PC-9 (cell line): ENCODE data around the gene ANTXR2. TPM values are rescaled to one million over a fixed set of nuclear protein-coding genes. Genes with fewer than 3 reads are reported as not detected.

ENCODE experiments used
- BruUV-seq: library from RNA; stranded (reverse); fragments of 400-500 nt; replicated peaks from 2 replicates; lab custom pipeline; 2021; lab: Mats Ljungman, UMichigan
- CTCF ChIA-PET: fragments of 300-600 bp; sonication (Branson Sonifier 250); formaldehyde crosslinking; loops from one replicate; lab custom pipeline; 2022; ENCODE audit warnings: antibody characterized with exemption; lab: Charles Lee
- POLR2A ChIA-PET: fragments of 300-600 bp; sonication (Branson Sonifier 250); formaldehyde crosslinking; loops from one replicate; lab custom pipeline; 2022; ENCODE audit warnings: antibody characterized with exemption; ENCODE audit not compliant: unreplicated experiment; lab: Charles Lee
- DNase-seq, 2 experiments: peaks; one replicate each; pipeline versions ENCODE4 v3.0.0 to v3.0.0-alpha.2; 2015 to 2022; ENCODE audit warnings: mixed read lengths in 1 of 2
- H2AFZ ChIP-seq: fragments of 200-600 bp; sonication (generic); 2 replicates; pipeline ENCODE4 v1.8.1; 2017; ENCODE audit warnings: antibody characterized with exemption
- H3F3A ChIP-seq: fragments of 200-600 bp; sonication (generic); 2 replicates; pipeline ENCODE4 v1.8.1; 2017; ENCODE audit warnings: antibody characterized with exemption, mild to moderate bottlenecking, low read depth; ENCODE audit not compliant: insufficient read depth
- H3K27ac ChIP-seq: fragments of 200-600 bp; sonication (generic); 2 replicates; pipeline ENCODE4 v1.6.1; 2016; ENCODE audit warnings: mixed run types
- H3K27me3 ChIP-seq: fragments of 200-600 bp; sonication (generic); 2 replicates; pipeline ENCODE4 v1.6.1; 2016; ENCODE audit warnings: low read depth, mixed run types; ENCODE audit not compliant: insufficient read depth
- H3K36me3 ChIP-seq: fragments of 200-600 bp; sonication (generic); 2 replicates; pipeline ENCODE4 v1.6.1; 2016; ENCODE audit warnings: low read depth, mixed run types
- H3K4me1 ChIP-seq: fragments of 200-600 bp; sonication (generic); replicated peaks from 2 replicates; pipeline ENCODE4 v1.6.1; 2016; ENCODE audit warnings: mixed run types; ENCODE audit not compliant: insufficient read depth
- H3K4me2 ChIP-seq: fragments of 200-600 bp; sonication (generic); 2 replicates; pipeline ENCODE4 v1.6.1; 2017; ENCODE audit warnings: mixed run types
- H3K4me3 ChIP-seq: fragments of 200-600 bp; sonication (generic); 2 replicates; pipeline ENCODE4 v1.6.1; 2016; ENCODE audit warnings: mixed run types
- H3K79me2 ChIP-seq: fragments of 200-600 bp; sonication (generic); 2 replicates; pipeline ENCODE4 v1.6.1; 2017; ENCODE audit warnings: low read depth, mixed run types
- H3K9me2 ChIP-seq: fragments of 200-600 bp; sonication (generic); 2 replicates; pipeline ENCODE4 v1.8.1; 2017; ENCODE audit warnings: mild to moderate bottlenecking; ENCODE audit not compliant: insufficient read depth
- H3K9me3 ChIP-seq: fragments of 200-600 bp; sonication (generic); 2 replicates; pipeline ENCODE4 v1.8.1; 2016; ENCODE audit warnings: low read depth; ENCODE audit not compliant: insufficient read depth
- H4K20me1 ChIP-seq: fragments of 200-600 bp; sonication (generic); 2 replicates; pipeline ENCODE4 v1.8.1; 2017; ENCODE audit not compliant: insufficient read depth
- EZH2 ChIP-seq: fragments of 200-600 bp; sonication (generic); IDR thresholded peaks from 2 replicates; pipeline ENCODE4 v1.8.0; 2017; ENCODE audit warnings: antibody characterized with exemption, low read depth
- intact Hi-C: fragments of 100-400 bp; cut with micrococcal nuclease; formaldehyde crosslinking; loops from one replicate; pipeline ENCODE4 v1.10.0; 2022; ENCODE audit not compliant: unreplicated experiment
- total RNA-seq: library from RNA; stranded (reverse); gene quantifications from 2 replicates; pipeline ENCODE4 v1.2.3, GENCODE V29; 2021
- TF ChIP-seq, protein P1 (sequence below): fragments of 200-600 bp; sonication (generic); conservative IDR thresholded peaks from 2 replicates; pipeline ENCODE4 v1.6.1; 2017; ENCODE audit warnings: mixed run types, antibody characterized with exemption, mild to moderate bottlenecking, moderate library complexity

ANTXR2 gene
- total RNA-seq, 1 experiment from 2014 or later, result 2.0 TPM

GRCh38 chr4:80074651-80075050, 1.6 kb upstream of the ANTXR2 start:
- Histone ChIP-seq H3K4me3 (no peak overlapping the region), H3K4me1 (peaks cover 21% of the 10 kb centered on the region), H2AFZ (no peak overlapping the region), H3F3A (peaks cover 10% of the 10 kb centered on the region; the same call in 1 of the 2 replicates), H3K79me2 (no peaks in the 10 kb centered on the region), H3K9me3 (no peaks in the 10 kb centered on the region), H3K36me3 (no peaks in the 10 kb centered on the region), H3K9me2 (no peaks in the 10 kb centered on the region), H3K4me2 (no peak overlapping the region), H3K27ac (no peak overlapping the region), H3K27me3 (no peaks in the 10 kb centered on the region), H4K20me1 (no peaks in the 10 kb centered on the region)
- DNase-seq, result no peak
- CTCF ChIA-PET, result no interaction called here
- BruUV-seq, result no TSS peak
- POLR2A ChIA-PET, result no interaction called here
- TF ChIP-seq, protein P1, sequence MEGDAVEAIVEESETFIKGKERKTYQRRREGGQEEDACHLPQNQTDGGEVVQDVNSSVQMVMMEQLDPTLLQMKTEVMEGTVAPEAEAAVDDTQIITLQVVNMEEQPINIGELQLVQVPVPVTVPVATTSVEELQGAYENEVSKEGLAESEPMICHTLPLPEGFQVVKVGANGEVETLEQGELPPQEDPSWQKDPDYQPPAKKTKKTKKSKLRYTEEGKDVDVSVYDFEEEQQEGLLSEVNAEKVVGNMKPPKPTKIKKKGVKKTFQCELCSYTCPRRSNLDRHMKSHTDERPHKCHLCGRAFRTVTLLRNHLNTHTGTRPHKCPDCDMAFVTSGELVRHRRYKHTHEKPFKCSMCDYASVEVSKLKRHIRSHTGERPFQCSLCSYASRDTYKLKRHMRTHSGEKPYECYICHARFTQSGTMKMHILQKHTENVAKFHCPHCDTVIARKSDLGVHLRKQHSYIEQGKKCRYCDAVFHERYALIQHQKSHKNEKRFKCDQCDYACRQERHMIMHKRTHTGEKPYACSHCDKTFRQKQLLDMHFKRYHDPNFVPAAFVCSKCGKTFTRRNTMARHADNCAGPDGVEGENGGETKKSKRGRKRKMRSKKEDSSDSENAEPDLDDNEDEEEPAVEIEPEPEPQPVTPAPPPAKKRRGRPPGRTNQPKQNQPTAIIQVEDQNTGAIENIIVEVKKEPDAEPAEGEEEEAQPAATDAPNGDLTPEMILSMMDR, result no peak
- TF ChIP-seq EZH2, result no peak
- intact Hi-C loops, result loop anchor here (10.0 kb wide), 1 partner anchor 110 kb away; no protein-coding TSS in a partner anchor

DNA sequence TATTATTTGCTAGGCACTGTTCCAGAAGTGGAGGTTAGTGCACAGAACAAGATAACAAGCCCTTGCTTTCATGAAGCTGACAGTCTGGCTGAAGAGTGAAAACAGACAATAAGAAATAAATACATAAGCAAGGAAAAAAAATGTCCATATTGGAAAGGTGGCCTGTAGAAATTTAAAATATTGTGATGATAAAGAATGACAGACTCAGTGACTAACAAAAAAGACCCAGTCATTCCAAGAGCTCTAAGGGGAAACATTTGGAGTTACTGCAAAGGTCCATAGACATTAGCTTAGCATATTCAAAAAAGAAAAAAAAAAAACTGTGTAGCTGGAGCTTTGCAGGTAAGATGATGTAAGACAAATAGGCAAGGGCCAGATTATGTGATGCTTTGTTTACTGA, 1.0 kb upstream of the ANTXR2 start:
- ChIA-PET POLR2A (no interaction called here), CTCF (no interaction called here)
- Histone ChIP-seq H3K79me2 (no peaks in the 10 kb centered on the region), H3K27ac (no peak overlapping the region), H4K20me1 (no peaks in the 10 kb centered on the region), H3K27me3 (no peaks in the 10 kb centered on the region), H3F3A (peaks cover 10% of the 10 kb centered on the region; the same call in 1 of the 2 replicates), H3K4me1 (peaks cover 21% of the 10 kb centered on the region), H3K9me3 (no peaks in the 10 kb centered on the region), H3K4me3 (no peak overlapping the region), H3K9me2 (no peaks in the 10 kb centered on the region), H3K4me2 (peak overlapping the region; percentile 82; the same call in 1 of the 2 replicates), H2AFZ (no peak overlapping the region), H3K36me3 (no peaks in the 10 kb centered on the region)
- intact Hi-C loops, result loop anchor here (10.0 kb wide), 1 partner anchor 111 kb away; no protein-coding TSS in a partner anchor
- TF ChIP-seq, protein P1, result no peak
- no peak for TF ChIP-seq EZH2
- BruUV-seq, result no TSS peak
- DNase-seq, result no peak

GRCh38 chr4:80073473-80074008, 512 bp upstream of the ANTXR2 start:
- Histone ChIP-seq H4K20me1 (no peaks in the 10 kb centered on the region), H3K36me3 (no peaks in the 10 kb centered on the region), H3K9me2 (no peaks in the 10 kb centered on the region), H3K79me2 (no peaks in the 10 kb centered on the region), H3K27ac (no peak overlapping the region), H3K4me1 (peaks cover 21% of the 10 kb centered on the region), H3K9me3 (no peaks in the 10 kb centered on the region), H2AFZ (peak overlapping the region; percentile 97), H3K27me3 (no peaks in the 10 kb centered on the region), H3K4me2 (peak overlapping the region; percentile 82), H3F3A (peaks cover 10% of the 10 kb centered on the region; the same call in 1 of the 2 replicates), H3K4me3 (peak overlapping the region; percentile 70)
- TF ChIP-seq, protein P1, result no peak
- no peak for TF ChIP-seq EZH2
- DNase-seq, result no peak
- ChIA-PET CTCF (no interaction called here), POLR2A (no interaction called here)
- no TSS peak for BruUV-seq
- intact Hi-C loops, result loop anchor here (10.0 kb wide), 1 partner anchor 111 kb away; no protein-coding TSS in a partner anchor
